Keratinocyte (primary cell): ENCODE data around the gene FAM227A. TPM values are rescaled to one million over a fixed set of nuclear protein-coding genes. Genes with fewer than 3 reads are reported as not detected.

ENCODE experiments used
- DNase-seq: peaks from one replicate; pipeline ENCODE4 v3.0.0-alpha.2; 2011; ENCODE audit warnings: low read depth, missing footprints, low spot score
- FAIRE-seq: peaks from 2 replicates; lab custom pipeline; 2011; peaks lifted over from hg19 to GRCh38; lab: Jason Lieb, UNC
- H2AFZ ChIP-seq: 2 replicates; pipeline ENCODE4 v1.6.0; 2012; ENCODE audit warnings: low read length, control low read depth, inconsistent platforms; ENCODE audit not compliant: control insufficient read depth
- H3K27ac ChIP-seq: 2 replicates; pipeline ENCODE4 v1.5.1; 2011; ENCODE audit warnings: low read length; ENCODE audit not compliant: control insufficient read depth, insufficient read depth
- H3K27me3 ChIP-seq: 3 replicates; pipeline ENCODE4 v1.6.0; 2011; ENCODE audit warnings: low read length; ENCODE audit not compliant: control insufficient read depth, insufficient read depth; ENCODE audit errors: extremely low read depth
- H3K36me3 ChIP-seq, 2 experiments: 2 replicates in 1 of 2; 3 replicates in 1 of 2; pipeline ENCODE4 v1.5.1; 2011; ENCODE audit warnings: low read length in 2 of 2, mild to moderate bottlenecking in 1 of 2; ENCODE audit not compliant: control insufficient read depth in 2 of 2, insufficient read depth in 2 of 2; ENCODE audit errors: extremely low read depth in 1 of 2
- H3K4me1 ChIP-seq: 3 replicates; pipeline ENCODE4 v1.5.1; 2011; ENCODE audit warnings: low read length; ENCODE audit not compliant: control insufficient read depth, insufficient read depth; ENCODE audit errors: extremely low read depth
- H3K4me2 ChIP-seq: 3 replicates; pipeline ENCODE4 v1.6.0; 2011; ENCODE audit warnings: low read depth, low read length; ENCODE audit not compliant: control insufficient read depth, insufficient read depth; ENCODE audit errors: extremely low read depth
- H3K4me3 ChIP-seq, 3 experiments: fragments of 200-600 bp in 1 of 3; sonication (generic) in 1 of 3; 2 replicates in 2 of 3; 3 replicates in 1 of 3; pipeline ENCODE4 v1.5.1; 2011 to 2016; ENCODE audit warnings: low read length in 3 of 3, mild to moderate bottlenecking in 3 of 3, control low read depth in 2 of 3, inconsistent platforms in 1 of 3, low read depth in 1 of 3, mixed read lengths in 1 of 3, mixed run types in 1 of 3, moderate library complexity in 1 of 3; ENCODE audit not compliant: control insufficient read depth in 2 of 3, insufficient read depth in 2 of 3; ENCODE audit errors: extremely low read depth in 1 of 3
- H3K79me2 ChIP-seq: 2 replicates; pipeline ENCODE4 v1.6.0; 2012; ENCODE audit warnings: low read length; ENCODE audit not compliant: control insufficient read depth, insufficient read depth
- H3K9ac ChIP-seq: 3 replicates; pipeline ENCODE4 v1.6.0; 2011; ENCODE audit warnings: low read length; ENCODE audit not compliant: control insufficient read depth, insufficient read depth; ENCODE audit errors: extremely low read depth
- H3K9me1 ChIP-seq: 3 replicates; pipeline ENCODE4 v1.6.0; 2011; ENCODE audit warnings: low read length; ENCODE audit not compliant: control insufficient read depth, insufficient read depth; ENCODE audit errors: extremely low read depth
- H3K9me3 ChIP-seq: 2 replicates; pipeline ENCODE4 v1.5.1; 2012; ENCODE audit warnings: low read depth, low read length; ENCODE audit not compliant: control insufficient read depth
- H4K20me1 ChIP-seq: 3 replicates; pipeline ENCODE4 v1.6.0; 2011; ENCODE audit warnings: low read length; ENCODE audit not compliant: control insufficient read depth, insufficient read depth; ENCODE audit errors: extremely low read depth
- CTCF ChIP-seq, 3 experiments: IDR thresholded peaks in 1 of 3; conservative IDR thresholded peaks in 1 of 3; optimal IDR thresholded peaks in 1 of 3; 2 replicates in 2 of 3; 3 replicates in 1 of 3; pipeline versions ENCODE3 to v1.5.1; 2011; ENCODE audit warnings: low read length in 3 of 3, mild to moderate bottlenecking in 3 of 3, moderate library complexity in 2 of 3, control low read depth in 1 of 3, inconsistent platforms in 1 of 3; ENCODE audit not compliant: insufficient read depth in 2 of 3; ENCODE audit errors: extremely low read depth in 1 of 3
- EZH2 ChIP-seq: IDR thresholded peaks from one replicate; pipeline ENCODE4 v1.6.1; 2012; ENCODE audit warnings: inconsistent platforms, mild to moderate bottlenecking, low read length, moderate library complexity
- dilution Hi-C: fragments of 300-500 bp; cut with MboI; formaldehyde crosslinking; loops from one replicate; pipeline ENCODE4 v1.7.0; 2020; ENCODE audit warnings: low sequenced_read_pairs; ENCODE audit not compliant: extremely low pct_ligation_motif_present
- polyA plus RNA-seq, 5 experiments: library from polyadenylated mRNA; depleted of rRNA in 3 of 5; stranded (reverse) in 3 of 5; stranded (forward) in 1 of 5; unstranded in 1 of 5; fragments of >200 nt; gene quantifications; 1 replicate in 1 of 5; 2 replicates in 3 of 5; 3 replicates in 1 of 5; pipeline versions ENCODE4 v1.2.1 to v1.2.3, GENCODE V29; 2011 to 2012; ENCODE audit warnings: missing spikeins in 2 of 5, low read depth in 1 of 5, low replicate concordance in 1 of 5

FAM227A gene
- polyA plus RNA-seq, 1 donor (not counting 4 experiments of a cell fraction or from before 2014, with no cell fraction given): 1.1 TPM

GRCh38 chr22:38612217-38613006 lies 43.8 kb downstream of the FAM227A start:
- no peaks in the 10 kb centered on the region for H3K9me1 ChIP-seq
- H3K4me1 ChIP-seq: no peaks in the 10 kb centered on the region
- no peak overlapping the region for H2AFZ ChIP-seq
- H3K36me3 ChIP-seq: no peaks in the 10 kb centered on the region
- H3K4me3 ChIP-seq: no peak overlapping the region
- no peak for TF ChIP-seq CTCF (optimal IDR thresholded peaks at IDR 0.05 in 1 of 3, IDR thresholded peaks at IDR 0.05 in 1 of 3, conservative IDR thresholded peaks at IDR 0.05 in 1 of 3; ENCODE audit: extremely low read depth in 1 of 3, insufficient read depth in 2 of 3, low read length in 3 of 3)
- no peak for TF ChIP-seq EZH2
- no peak overlapping the region for H3K9ac ChIP-seq
- no peaks in the 10 kb centered on the region for H3K9me3 ChIP-seq
- no peak overlapping the region for H3K4me2 ChIP-seq
- no peak for FAIRE-seq
- no peaks in the 10 kb centered on the region for H3K27me3 ChIP-seq
- dilution Hi-C loops: no loop called here
- DNase-seq: no peak
- no peaks in the 10 kb centered on the region for H3K79me2 ChIP-seq
- no peak overlapping the region for H3K27ac ChIP-seq
- H4K20me1 ChIP-seq: no peaks in the 10 kb centered on the region

GRCh38 chr22:38611559-38611958 lies 44.6 kb downstream of the FAM227A start:
- no peak for DNase-seq
- Histone ChIP-seq H3K4me2 (no peak overlapping the region), H3K27ac (no peak overlapping the region), H3K27me3 (no peaks in the 10 kb centered on the region), H3K9me1 (no peaks in the 10 kb centered on the region), H3K36me3 (no peaks in the 10 kb centered on the region), H3K9ac (no peak overlapping the region), H4K20me1 (no peaks in the 10 kb centered on the region), H3K9me3 (no peaks in the 10 kb centered on the region), H3K4me3 (no peak overlapping the region), H3K4me1 (peaks cover 3% of the 10 kb centered on the region), H2AFZ (no peak overlapping the region), H3K79me2 (no peaks in the 10 kb centered on the region)
- dilution Hi-C loops: no loop called here
- TF ChIP-seq EZH2: no peak
- TF ChIP-seq CTCF (optimal IDR thresholded peaks at IDR 0.05 in 1 of 3, IDR thresholded peaks at IDR 0.05 in 1 of 3, conservative IDR thresholded peaks at IDR 0.05 in 1 of 3; ENCODE audit: extremely low read depth in 1 of 3, insufficient read depth in 2 of 3, low read length in 3 of 3): no peak
- no peak for FAIRE-seq
